HEK293 (cell line): ENCODE results near the gene PCDHA7.

Experiments
- ATF2 ChIP-seq: fragments of 450-650 bp; formaldehyde crosslinking; IDR thresholded peaks from 2 replicates; pipeline ENCODE4 v1.5.1; 2016; ENCODE audit warnings: missing biosample characterization, missing genetic modification characterization, low read depth
- ZNF600 ChIP-seq: fragments of 450-650 bp; formaldehyde crosslinking; IDR thresholded peaks from 2 replicates; pipeline ENCODE4 v1.5.1; 2016; ENCODE audit warnings: missing biosample characterization, missing genetic modification characterization

- TF ChIP-seq ZNF600 (tag by site-specific recombination): no peak
- TF ChIP-seq ATF2 (tag by site-specific recombination): no peak
These were observed 25.2 kb upstream of the PCDHA7 start for GRCh38 chr5:140808889-140809291.
